Keratinocyte (primary cell): ENCODE measurements around the gene DCAF6. TPM values are rescaled to one million over a fixed set of nuclear protein-coding genes. Genes with fewer than 3 reads are reported as not detected.
A peak's percentile ranks its signal among the peaks of the same experiment; 100 is the strongest.

ENCODE experiments used
- DNase-seq: peaks from one replicate; pipeline ENCODE4 v3.0.0-alpha.2; 2011; ENCODE audit warnings: low read depth, missing footprints, low spot score
- FAIRE-seq: peaks from 2 replicates; lab custom pipeline; 2011; peaks lifted over from hg19 to GRCh38; lab: Jason Lieb, UNC
- H2AFZ ChIP-seq: 2 replicates; pipeline ENCODE4 v1.6.0; 2012; ENCODE audit warnings: low read length, control low read depth, inconsistent platforms; ENCODE audit not compliant: control insufficient read depth
- H3K27ac ChIP-seq: 2 replicates; pipeline ENCODE4 v1.5.1; 2011; ENCODE audit warnings: low read length; ENCODE audit not compliant: control insufficient read depth, insufficient read depth
- H3K27me3 ChIP-seq: 3 replicates; pipeline ENCODE4 v1.6.0; 2011; ENCODE audit warnings: low read length; ENCODE audit not compliant: control insufficient read depth, insufficient read depth; ENCODE audit errors: extremely low read depth
- H3K36me3 ChIP-seq, 2 experiments: 2 replicates in 1 of 2; 3 replicates in 1 of 2; pipeline ENCODE4 v1.5.1; 2011; ENCODE audit warnings: low read length in 2 of 2, mild to moderate bottlenecking in 1 of 2; ENCODE audit not compliant: control insufficient read depth in 2 of 2, insufficient read depth in 2 of 2; ENCODE audit errors: extremely low read depth in 1 of 2
- H3K4me1 ChIP-seq: 3 replicates; pipeline ENCODE4 v1.5.1; 2011; ENCODE audit warnings: low read length; ENCODE audit not compliant: control insufficient read depth, insufficient read depth; ENCODE audit errors: extremely low read depth
- H3K4me2 ChIP-seq: 3 replicates; pipeline ENCODE4 v1.6.0; 2011; ENCODE audit warnings: low read depth, low read length; ENCODE audit not compliant: control insufficient read depth, insufficient read depth; ENCODE audit errors: extremely low read depth
- H3K4me3 ChIP-seq, 3 experiments: fragments of 200-600 bp in 1 of 3; sonication (generic) in 1 of 3; 2 replicates in 2 of 3; 3 replicates in 1 of 3; pipeline ENCODE4 v1.5.1; 2011 to 2016; ENCODE audit warnings: low read length in 3 of 3, mild to moderate bottlenecking in 3 of 3, control low read depth in 2 of 3, inconsistent platforms in 1 of 3, low read depth in 1 of 3, mixed read lengths in 1 of 3, mixed run types in 1 of 3, moderate library complexity in 1 of 3; ENCODE audit not compliant: control insufficient read depth in 2 of 3, insufficient read depth in 2 of 3; ENCODE audit errors: extremely low read depth in 1 of 3
- H3K79me2 ChIP-seq: 2 replicates; pipeline ENCODE4 v1.6.0; 2012; ENCODE audit warnings: low read length; ENCODE audit not compliant: control insufficient read depth, insufficient read depth
- H3K9ac ChIP-seq: 3 replicates; pipeline ENCODE4 v1.6.0; 2011; ENCODE audit warnings: low read length; ENCODE audit not compliant: control insufficient read depth, insufficient read depth; ENCODE audit errors: extremely low read depth
- H3K9me1 ChIP-seq: 3 replicates; pipeline ENCODE4 v1.6.0; 2011; ENCODE audit warnings: low read length; ENCODE audit not compliant: control insufficient read depth, insufficient read depth; ENCODE audit errors: extremely low read depth
- H3K9me3 ChIP-seq: 2 replicates; pipeline ENCODE4 v1.5.1; 2012; ENCODE audit warnings: low read depth, low read length; ENCODE audit not compliant: control insufficient read depth
- H4K20me1 ChIP-seq: 3 replicates; pipeline ENCODE4 v1.6.0; 2011; ENCODE audit warnings: low read length; ENCODE audit not compliant: control insufficient read depth, insufficient read depth; ENCODE audit errors: extremely low read depth
- CTCF ChIP-seq, 3 experiments: IDR thresholded peaks in 1 of 3; conservative IDR thresholded peaks in 1 of 3; optimal IDR thresholded peaks in 1 of 3; 2 replicates in 2 of 3; 3 replicates in 1 of 3; pipeline versions ENCODE3 to v1.5.1; 2011; ENCODE audit warnings: low read length in 3 of 3, mild to moderate bottlenecking in 3 of 3, moderate library complexity in 2 of 3, control low read depth in 1 of 3, inconsistent platforms in 1 of 3; ENCODE audit not compliant: insufficient read depth in 2 of 3; ENCODE audit errors: extremely low read depth in 1 of 3
- EZH2 ChIP-seq: IDR thresholded peaks from one replicate; pipeline ENCODE4 v1.6.1; 2012; ENCODE audit warnings: inconsistent platforms, mild to moderate bottlenecking, low read length, moderate library complexity
- dilution Hi-C: fragments of 300-500 bp; cut with MboI; formaldehyde crosslinking; loops from one replicate; pipeline ENCODE4 v1.7.0; 2020; ENCODE audit warnings: low sequenced_read_pairs; ENCODE audit not compliant: extremely low pct_ligation_motif_present
- polyA plus RNA-seq, 5 experiments: library from polyadenylated mRNA; depleted of rRNA in 3 of 5; stranded (reverse) in 3 of 5; stranded (forward) in 1 of 5; unstranded in 1 of 5; fragments of >200 nt; gene quantifications; 1 replicate in 1 of 5; 2 replicates in 3 of 5; 3 replicates in 1 of 5; pipeline versions ENCODE4 v1.2.1 to v1.2.3, GENCODE V29; 2011 to 2012; ENCODE audit warnings: missing spikeins in 2 of 5, low read depth in 1 of 5, low replicate concordance in 1 of 5

DCAF6 gene
- polyA plus RNA-seq, 1 donor (not counting 4 experiments of a cell fraction or from before 2014, with no cell fraction given), result 109 TPM

- Histone ChIP-seq H3K4me2 (peak overlapping the region; percentile 95), H3K4me3 (peak overlapping the region; percentile 83 to 94 (median 87)), H3K9ac (peak overlapping the region; percentile 92), H3K9me1 (no peaks in the 10 kb centered on the region), H2AFZ (peak overlapping the region; percentile 53), H3K79me2 (peaks cover 65% of the 10 kb centered on the region), H3K9me3 (no peaks in the 10 kb centered on the region), H3K27ac (peak overlapping the region; percentile 96), H3K36me3 (no peaks in the 10 kb centered on the region), H4K20me1 (no peaks in the 10 kb centered on the region), H3K4me1 (peaks cover 3% of the 10 kb centered on the region), H3K27me3 (no peaks in the 10 kb centered on the region)
- FAIRE-seq, result no peak
- DNase-seq, result no peak
- TF ChIP-seq EZH2 (no peak), CTCF (optimal IDR thresholded peaks at IDR 0.05 in 1 of 3, IDR thresholded peaks at IDR 0.05 in 1 of 3, conservative IDR thresholded peaks at IDR 0.05 in 1 of 3; ENCODE audit: extremely low read depth in 1 of 3, insufficient read depth in 2 of 3, low read length in 3 of 3) (peak in 1 of 3 experiments; percentile 9)
- dilution Hi-C loops, result no loop called here
These were observed 1.0 kb upstream of the DCAF6 start for GRCh38 chr1:167935216-167936067.

GRCh38 chr1:167936930-167937708 lies 636 bp downstream of the DCAF6 start, which contains the start of gene MPC2:
MPC2 (minus strand) TSS chr1:167937072; CDS start chr1:167935841, 1,231 bp downstream.
- Histone ChIP-seq H3K4me3 (peak within 1 kb of the TSS; percentile 83 to 94 (median 87)), H3K27ac (peak within 1 kb of the TSS; percentile 96), H3K4me2 (peak within 1 kb of the TSS; percentile 95), H3K4me1 (peaks cover 3% of the 10 kb centered on the region), H3K79me2 (peaks cover 75% of the 10 kb centered on the region), H4K20me1 (no peaks in the 10 kb centered on the region), H2AFZ (peak within 1 kb of the TSS; percentile 87), H3K9me3 (no peaks in the 10 kb centered on the region), H3K9ac (peak within 1 kb of the TSS; percentile 92), H3K36me3 (peaks cover 0 to 4% of the 10 kb centered on the region in 2 experiments), H3K27me3 (no peaks in the 10 kb centered on the region), H3K9me1 (no peaks in the 10 kb centered on the region)
- no peak for TF ChIP-seq EZH2
- no peak for TF ChIP-seq CTCF (optimal IDR thresholded peaks at IDR 0.05 in 1 of 3, IDR thresholded peaks at IDR 0.05 in 1 of 3, conservative IDR thresholded peaks at IDR 0.05 in 1 of 3; ENCODE audit: extremely low read depth in 1 of 3, insufficient read depth in 2 of 3, low read length in 3 of 3)
- no peak for DNase-seq
- FAIRE-seq, result no peak
- dilution Hi-C loops, result no loop called here
